NCI-H187 (cell line): Measurements from ENCODE around the gene GSTO1.

Source experiments
- DNase-seq, 2 experiments: peaks; one replicate each; lab custom pipeline; 2025; lab: John Stamatoyannopoulos, UW

GSTO1 gene

DNA sequence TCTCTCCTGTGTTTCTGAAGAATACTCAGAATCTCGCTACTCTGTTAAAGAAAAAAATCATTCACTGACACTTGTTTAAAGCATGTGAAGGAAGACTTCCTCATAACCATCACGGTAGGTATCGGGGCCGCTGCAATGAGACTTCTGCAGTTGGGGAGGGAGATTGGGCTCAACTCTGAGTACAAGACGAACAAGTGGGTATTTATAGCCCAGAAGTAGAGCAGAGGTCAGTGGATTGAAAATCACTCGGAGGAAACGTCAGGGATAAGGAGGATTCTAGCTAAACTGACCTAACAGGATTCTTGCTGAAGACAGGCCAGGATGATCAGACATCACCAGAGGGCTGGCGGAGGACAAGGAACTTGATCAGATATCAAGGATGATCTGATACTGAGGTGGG is 50.2 kb downstream of the GSTO1 start:
- no peak for DNase-seq

DNA sequence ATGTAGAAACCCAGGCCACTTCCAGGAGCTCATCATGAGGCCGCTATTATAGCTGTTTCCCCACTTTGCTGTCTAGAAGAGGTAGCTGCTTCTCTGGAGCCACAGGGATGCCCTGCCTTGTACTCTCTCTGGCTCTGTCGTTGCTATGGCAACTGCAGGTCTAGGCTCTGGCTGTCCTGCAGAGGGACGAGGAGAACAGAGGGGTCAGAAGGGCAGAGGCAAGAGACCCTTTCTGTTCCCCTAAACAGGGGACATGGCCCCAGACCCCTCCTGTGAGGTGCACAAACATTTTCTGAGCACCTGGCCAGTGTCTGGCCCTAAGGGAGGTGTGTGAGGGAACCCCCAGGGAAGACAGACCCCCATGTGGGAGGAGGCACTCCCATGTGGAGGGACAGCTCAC is 52.2 kb downstream of the GSTO1 start:
- no peak for DNase-seq

DNA sequence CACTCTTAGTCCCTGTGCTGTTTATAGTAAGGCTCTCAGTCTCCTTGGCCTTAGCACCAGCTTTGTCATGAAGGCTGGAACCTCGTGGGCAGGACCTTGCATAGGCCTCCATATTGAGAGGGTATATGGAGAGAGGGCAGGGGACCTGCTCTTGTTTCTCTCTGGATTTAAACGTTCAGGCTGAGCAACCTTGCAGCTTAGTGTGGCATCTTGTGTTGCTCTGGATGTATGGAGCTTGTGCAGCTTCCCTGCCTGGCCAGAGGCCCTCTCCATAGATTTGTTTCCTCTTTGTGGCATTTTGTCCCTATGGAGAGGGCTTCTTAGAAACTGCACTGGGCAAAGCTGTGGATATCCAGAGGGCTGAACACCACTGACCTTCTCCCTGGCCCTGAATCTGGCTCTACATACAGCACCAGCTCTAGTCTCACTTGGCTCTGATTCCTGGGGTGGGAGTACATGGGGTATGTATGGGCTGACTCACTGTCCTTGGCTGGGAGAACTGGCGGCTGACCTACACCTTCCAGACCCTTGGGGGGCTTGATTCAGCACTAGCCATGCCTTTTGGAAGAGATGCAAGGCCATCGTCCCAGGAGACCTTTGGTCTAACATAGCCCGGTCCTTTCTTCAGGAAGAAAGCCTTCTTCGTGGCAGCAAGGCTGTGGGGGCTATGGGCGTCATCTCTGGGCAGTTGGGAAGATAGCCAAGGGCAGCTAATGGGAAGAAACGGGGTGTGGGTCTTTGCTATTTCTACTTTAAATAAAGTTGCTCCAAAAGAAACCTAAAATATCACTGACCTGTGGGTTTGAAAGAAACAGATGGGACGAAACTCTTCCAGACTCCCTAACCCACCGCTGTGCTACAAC is 53.1 kb downstream of the GSTO1 start:
- DNase-seq: no peak

DNA sequence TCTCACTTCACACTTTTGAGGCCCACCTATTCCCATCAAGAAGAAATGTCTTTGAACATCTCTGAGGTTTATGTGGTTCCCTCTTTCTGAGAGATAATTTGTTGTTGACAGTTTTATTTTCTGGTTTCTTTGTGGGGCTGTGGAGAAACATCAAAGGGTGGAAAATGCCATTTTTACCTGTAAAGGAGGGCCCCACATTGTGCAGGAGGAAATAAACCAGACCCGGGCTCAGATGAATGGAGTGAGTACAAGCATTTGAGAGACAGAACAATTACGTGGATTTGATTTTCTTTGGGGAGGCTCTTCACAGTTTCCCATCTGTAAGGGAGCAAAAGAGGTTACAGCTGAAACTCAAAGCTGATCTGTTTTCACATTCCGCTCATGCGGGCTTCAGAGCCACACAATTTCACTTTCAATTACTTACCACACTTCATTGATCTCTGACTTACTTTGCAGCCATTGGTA is 53.8 kb downstream of the GSTO1 start:
- no peak for DNase-seq

DNA sequence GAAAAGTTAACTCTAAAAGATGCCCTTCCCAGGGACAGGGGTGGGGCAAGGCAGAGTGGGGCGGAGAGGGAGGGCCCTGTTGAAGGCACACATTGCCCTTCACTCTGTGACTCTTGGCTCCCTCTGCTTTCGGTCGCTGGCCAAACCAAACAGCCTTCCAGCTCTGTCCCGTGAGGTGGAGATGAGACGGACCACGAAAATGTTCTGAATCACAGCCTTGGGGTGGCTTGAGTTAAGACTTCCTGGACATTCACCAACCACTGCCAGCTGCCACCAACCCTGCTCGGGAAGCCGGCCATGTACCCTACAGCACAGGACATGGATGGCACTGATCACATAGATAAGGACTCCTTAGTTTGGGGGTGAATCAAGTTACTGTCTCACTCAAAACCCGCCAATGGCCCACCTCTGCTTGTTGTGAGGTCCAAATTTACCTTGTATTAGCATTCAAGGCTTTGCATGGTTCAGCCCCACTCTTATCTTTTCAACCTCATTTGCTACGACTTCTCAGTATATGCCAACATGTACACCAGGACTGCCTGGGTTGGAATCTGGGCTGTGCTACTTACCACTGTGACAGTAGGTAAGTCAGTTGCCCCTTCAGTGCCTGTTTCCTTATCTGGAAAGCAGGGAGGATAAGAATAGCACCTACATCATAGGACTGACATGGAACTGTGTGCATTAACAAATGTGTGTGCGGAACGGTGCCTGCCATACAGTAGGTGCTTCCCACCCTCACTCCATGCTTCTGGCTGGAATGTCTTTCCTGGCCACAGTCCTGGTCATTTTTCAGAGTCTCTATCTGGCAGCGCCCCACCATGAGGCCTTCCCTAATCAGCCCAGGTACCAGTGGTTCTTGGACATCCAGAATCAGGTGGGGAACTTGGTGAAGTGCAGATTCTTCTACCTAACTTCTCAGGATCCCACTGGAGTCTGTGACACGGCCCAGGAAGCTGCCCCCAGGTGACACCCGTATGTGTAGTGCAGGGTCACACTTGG is 55.6 kb downstream of the GSTO1 start:
- no peak for DNase-seq

DNA sequence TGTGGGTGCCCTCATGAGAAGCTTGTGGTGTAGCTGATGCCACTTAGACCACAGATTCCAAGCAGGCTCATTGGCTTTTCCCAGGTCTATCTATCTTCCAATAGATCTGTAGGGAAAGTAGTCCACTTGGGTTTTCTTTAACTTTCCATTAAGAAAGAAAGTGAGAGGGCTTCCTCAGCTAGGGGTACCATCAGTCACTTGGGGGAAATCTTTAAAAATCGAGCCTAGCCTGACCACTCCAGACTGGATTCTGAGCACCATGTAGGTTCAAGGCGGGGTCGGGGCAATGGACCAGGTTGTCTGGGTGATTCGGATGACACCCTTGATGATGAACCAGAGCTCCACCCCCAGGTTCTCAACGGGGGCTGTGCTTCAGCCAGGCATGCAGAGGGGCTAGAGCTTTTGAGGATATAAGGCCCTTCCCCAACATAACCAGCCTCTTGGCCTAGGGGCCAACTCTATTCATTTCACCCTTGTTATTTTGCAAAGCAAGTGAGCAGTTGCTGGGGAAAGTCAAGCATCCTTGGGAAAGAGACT is 56.6 kb downstream of the GSTO1 start:
- DNase-seq: no peak

DNA sequence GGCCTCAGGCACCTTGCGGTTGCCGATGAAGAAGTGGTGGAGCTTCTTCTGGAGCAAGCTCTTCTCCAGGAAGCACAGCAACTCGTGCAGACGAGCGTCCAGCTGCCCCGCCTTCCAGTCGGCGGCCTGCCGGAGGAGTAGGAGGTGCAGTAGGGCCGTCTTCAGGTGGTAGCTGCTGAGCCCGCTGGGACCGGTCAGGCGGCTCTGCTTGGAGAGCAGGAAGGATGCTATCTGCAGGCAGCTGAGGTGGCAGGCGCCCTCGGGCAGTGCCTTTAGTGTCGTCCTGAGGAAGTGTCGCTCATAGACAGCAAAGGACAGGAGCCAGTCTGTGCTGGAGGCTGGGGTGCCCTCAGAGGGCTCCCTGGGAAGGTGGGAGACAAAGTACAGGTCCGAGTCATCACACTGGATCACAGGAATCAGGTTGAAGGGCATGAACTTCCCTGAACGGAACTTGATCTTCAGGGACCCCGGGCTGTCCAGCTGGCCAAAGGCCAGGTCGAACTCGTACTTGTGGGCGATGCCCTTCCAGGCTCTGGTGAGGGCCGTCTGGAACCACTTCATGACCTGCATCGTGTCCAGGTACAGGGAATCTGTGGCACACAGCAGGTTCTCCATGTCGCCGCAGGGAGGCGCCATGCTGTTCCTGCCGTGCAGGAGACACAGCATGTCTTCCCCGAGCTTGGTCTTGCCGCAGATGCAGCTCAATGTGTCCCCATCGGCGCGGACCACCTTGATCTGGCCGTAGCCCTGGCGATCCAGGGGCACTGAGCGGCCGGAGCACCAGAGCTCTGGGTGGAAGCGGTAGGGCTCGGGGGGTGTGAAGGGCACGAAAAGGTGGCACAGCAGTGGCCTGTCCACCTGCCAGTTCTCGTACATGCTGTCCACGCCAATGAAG is 60.1 kb downstream of the GSTO1 start:
- no peak for DNase-seq

DNA sequence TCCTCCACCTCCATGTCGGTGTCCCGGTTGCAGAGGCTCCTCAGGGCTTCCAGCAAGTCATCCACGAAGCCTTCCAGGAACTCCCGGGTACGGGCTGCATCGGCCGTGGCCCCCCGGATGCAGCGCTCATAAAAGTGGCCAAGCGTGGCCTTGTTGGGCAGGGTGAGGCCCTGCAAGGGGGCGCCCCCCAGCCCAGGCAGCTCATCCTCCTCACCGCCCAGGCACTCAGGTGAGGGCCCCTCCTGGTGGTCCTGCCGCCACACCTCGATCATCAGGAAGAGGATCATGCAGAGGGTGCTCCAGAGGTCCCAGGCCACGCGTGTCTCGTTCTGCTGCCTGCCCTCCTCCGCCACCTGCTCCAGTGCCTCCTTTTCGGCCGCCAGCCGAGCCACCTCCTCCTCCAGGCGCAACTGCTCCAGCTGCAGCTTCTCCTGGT is 60.8 kb downstream of the GSTO1 start:
- DNase-seq: no peak

DNA sequence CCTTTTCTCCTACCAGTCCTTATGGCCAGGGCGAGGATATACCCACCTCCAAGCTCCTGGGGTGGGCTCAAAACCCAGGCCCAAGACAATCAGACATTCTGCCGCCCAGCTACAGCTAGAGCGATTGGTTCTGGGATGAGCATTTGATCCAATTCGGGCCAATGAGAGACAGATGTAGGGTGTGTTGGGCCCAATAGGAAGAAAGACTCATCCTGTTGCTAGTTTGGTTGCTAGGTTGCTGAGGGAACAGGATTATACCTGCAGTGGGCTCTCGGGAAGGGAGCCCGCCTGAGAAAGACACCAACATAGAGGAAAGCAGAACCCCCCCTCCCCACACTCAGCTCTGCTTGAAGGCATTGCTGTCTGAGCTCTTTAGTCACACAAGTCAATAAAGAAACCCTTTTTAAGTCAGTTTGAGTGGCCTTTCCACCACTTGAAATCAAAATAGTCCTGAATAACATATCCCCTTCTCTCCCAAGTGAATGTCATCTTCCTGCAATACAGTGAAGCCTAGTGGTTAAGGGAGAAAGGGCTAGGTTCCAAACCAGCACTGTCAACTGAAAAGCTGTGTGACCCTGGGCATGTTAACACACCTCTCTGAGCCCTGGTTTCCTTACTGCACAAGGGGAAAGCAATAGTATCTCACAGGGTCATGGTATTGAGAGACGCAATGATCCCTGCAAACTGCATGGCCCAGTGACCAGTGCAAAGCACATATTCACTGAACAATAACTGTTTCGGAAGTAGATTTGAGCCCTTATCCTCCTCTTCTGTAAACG is 61.8 kb downstream of the GSTO1 start:
- DNase-seq: no peak
